Parathyroid adenoma (tissue), 2 donors: ENCODE results near the gene PHLDB1.

Source experiments
- H2AFZ ChIP-seq: fragments of 300-600 bp; sonication (generic); one replicate; pipeline ENCODE4 v1.7.0; 2017; ENCODE audit warnings: antibody characterized with exemption, mild to moderate bottlenecking
- H3K27ac ChIP-seq: fragments of 300-600 bp; sonication (generic); one replicate; pipeline ENCODE4 v1.7.0; 2017
- H3K27me3 ChIP-seq: fragments of 300-600 bp; sonication (generic); one replicate; pipeline ENCODE4 v1.7.0; 2017; ENCODE audit warnings: low read length; ENCODE audit not compliant: control insufficient read depth, insufficient read depth
- H3K36me3 ChIP-seq: fragments of 300-600 bp; sonication (generic); one replicate; pipeline ENCODE4 v1.7.0; 2017; ENCODE audit warnings: low read length; ENCODE audit not compliant: control insufficient read depth, insufficient read depth
- H3K4me1 ChIP-seq: fragments of 300-600 bp; sonication (generic); one replicate; pipeline ENCODE4 v1.7.0; 2017; ENCODE audit warnings: control low read depth
- H3K4me2 ChIP-seq: fragments of 300-600 bp; sonication (generic); one replicate; pipeline ENCODE4 v1.7.0; 2017; ENCODE audit warnings: low read length
- H3K4me3 ChIP-seq: fragments of 300-600 bp; sonication (generic); one replicate; pipeline ENCODE4 v1.7.0; 2017; ENCODE audit warnings: low read depth, low read length
- H3K79me2 ChIP-seq: fragments of 300-600 bp; sonication (generic); one replicate; pipeline ENCODE4 v1.7.0; 2017; ENCODE audit warnings: control low read depth
- H3K9ac ChIP-seq: fragments of 300-600 bp; sonication (generic); one replicate; pipeline ENCODE4 v1.7.0; 2017; ENCODE audit warnings: mild to moderate bottlenecking
- H3K9me3 ChIP-seq: fragments of 300-600 bp; sonication (generic); one replicate; pipeline ENCODE4 v1.7.0; 2017; ENCODE audit warnings: low read length; ENCODE audit not compliant: control insufficient read depth
- CTCF ChIP-seq: fragments of 300-600 bp; sonication (generic); IDR thresholded peaks from one replicate; pipeline ENCODE4 v1.7.0; 2017; ENCODE audit warnings: antibody characterized with exemption, mild to moderate bottlenecking
- donor health status: primary hyperparathyroidism.

Gene PHLDB1

GRCh38 chr11:118662401-118663271 is 55.2 kb downstream of the PHLDB1 start:
- Histone ChIP-seq H3K4me2 (no peak overlapping the region), H3K4me1 (peaks cover 2% of the 10 kb centered on the region), H3K9me3 (no peaks in the 10 kb centered on the region), H3K79me2 (no peaks in the 10 kb centered on the region), H3K27me3 (no peaks in the 10 kb centered on the region), H3K27ac (no peak overlapping the region), H3K36me3 (no peaks in the 10 kb centered on the region), H3K9ac (no peak overlapping the region), H3K4me3 (no peak overlapping the region), H2AFZ (no peak overlapping the region)
- TF ChIP-seq CTCF: no peak

- Histone ChIP-seq H3K79me2 (no peaks in the 10 kb centered on the region), H3K9me3 (no peaks in the 10 kb centered on the region), H2AFZ (no peak overlapping the region), H3K9ac (no peak overlapping the region), H3K4me2 (no peak overlapping the region), H3K27me3 (no peaks in the 10 kb centered on the region), H3K4me3 (no peak overlapping the region), H3K4me1 (peaks cover 2% of the 10 kb centered on the region), H3K36me3 (no peaks in the 10 kb centered on the region), H3K27ac (no peak overlapping the region)
- no peak for TF ChIP-seq CTCF
Observed at GRCh38 chr11:118663381-118663780, 56.0 kb downstream of the PHLDB1 start.

GRCh38 chr11:118663902-118664301 is 56.5 kb downstream of the PHLDB1 start:
- H3K27me3 ChIP-seq: no peaks in the 10 kb centered on the region
- H3K9me3 ChIP-seq: no peaks in the 10 kb centered on the region
- H3K4me3 ChIP-seq: no peak overlapping the region
- no peaks in the 10 kb centered on the region for H3K79me2 ChIP-seq
- no peak overlapping the region for H3K4me2 ChIP-seq
- no peak overlapping the region for H3K27ac ChIP-seq
- no peak overlapping the region for H2AFZ ChIP-seq
- no peak overlapping the region for H3K9ac ChIP-seq
- H3K36me3 ChIP-seq: no peaks in the 10 kb centered on the region
- peaks cover 2% of the 10 kb centered on the region for H3K4me1 ChIP-seq
- no peak for TF ChIP-seq CTCF

- H3K79me2 ChIP-seq: no peaks in the 10 kb centered on the region
- no peak overlapping the region for H3K4me2 ChIP-seq
- H3K27me3 ChIP-seq: no peaks in the 10 kb centered on the region
- H3K4me3 ChIP-seq: no peak overlapping the region
- no peaks in the 10 kb centered on the region for H3K36me3 ChIP-seq
- H2AFZ ChIP-seq: no peak overlapping the region
- H3K9ac ChIP-seq: no peak overlapping the region
- TF ChIP-seq CTCF: no peak
- no peak overlapping the region for H3K27ac ChIP-seq
- no peaks in the 10 kb centered on the region for H3K9me3 ChIP-seq
- peaks cover 2% of the 10 kb centered on the region for H3K4me1 ChIP-seq
Observed at GRCh38 chr11:118666371-118666770, 59.0 kb downstream of the PHLDB1 start.

- Histone ChIP-seq H3K27ac (no peak overlapping the region), H3K79me2 (no peaks in the 10 kb centered on the region), H3K9ac (no peak overlapping the region), H3K4me3 (no peak overlapping the region), H3K4me2 (no peak overlapping the region), H2AFZ (no peak overlapping the region), H3K4me1 (peaks cover 2% of the 10 kb centered on the region), H3K27me3 (no peaks in the 10 kb centered on the region), H3K9me3 (no peaks in the 10 kb centered on the region), H3K36me3 (no peaks in the 10 kb centered on the region)
- no peak for TF ChIP-seq CTCF
Observed at GRCh38 chr11:118670063-118670462, 62.6 kb downstream of the PHLDB1 start.
